ENCODE results near the gene SPOCK1.

- no peak for TF ChIP-seq REST (IDR thresholded peaks at IDR 0.05; ENCODE audit: insufficient read depth in 1 of 2, low read depth in 2 of 2, low read length in 2 of 2)
- TF ChIP-seq TAF1 (IDR thresholded peaks at IDR 0.05; ENCODE audit: borderline replicate concordance, insufficient read depth, low read length) = no peak
- TF ChIP-seq SIN3A (IDR thresholded peaks at IDR 0.05; ENCODE audit: borderline replicate concordance, insufficient read depth, low read length) = no peak
Measured at GRCh38 chr5:137174196-137174595, 324.9 kb downstream of the SPOCK1 start.
